SK-N-MC (cell line): Measurements from ENCODE around the gene CPXM2.

ENCODE experiments used
- EZH2 ChIP-seq: fragments of 200-600 bp; sonication (generic); IDR thresholded peaks from one replicate; pipeline ENCODE4 v1.6.1; 2017; ENCODE audit warnings: antibody characterized with exemption
- FOXP2 ChIP-seq: optimal IDR thresholded peaks from 2 replicates; pipeline ENCODE3; 2011; ENCODE audit warnings: mild to moderate bottlenecking, moderate library complexity; ENCODE audit not compliant: insufficient read depth; ENCODE audit errors: extremely low read length, control extremely low read depth
- POLR2AphosphoS5 ChIP-seq: IDR thresholded peaks from 2 replicates; pipeline ENCODE4 v1.6.1; 2012; ENCODE audit warnings: mild to moderate bottlenecking, low read depth, low read length, borderline replicate concordance

DNA sequence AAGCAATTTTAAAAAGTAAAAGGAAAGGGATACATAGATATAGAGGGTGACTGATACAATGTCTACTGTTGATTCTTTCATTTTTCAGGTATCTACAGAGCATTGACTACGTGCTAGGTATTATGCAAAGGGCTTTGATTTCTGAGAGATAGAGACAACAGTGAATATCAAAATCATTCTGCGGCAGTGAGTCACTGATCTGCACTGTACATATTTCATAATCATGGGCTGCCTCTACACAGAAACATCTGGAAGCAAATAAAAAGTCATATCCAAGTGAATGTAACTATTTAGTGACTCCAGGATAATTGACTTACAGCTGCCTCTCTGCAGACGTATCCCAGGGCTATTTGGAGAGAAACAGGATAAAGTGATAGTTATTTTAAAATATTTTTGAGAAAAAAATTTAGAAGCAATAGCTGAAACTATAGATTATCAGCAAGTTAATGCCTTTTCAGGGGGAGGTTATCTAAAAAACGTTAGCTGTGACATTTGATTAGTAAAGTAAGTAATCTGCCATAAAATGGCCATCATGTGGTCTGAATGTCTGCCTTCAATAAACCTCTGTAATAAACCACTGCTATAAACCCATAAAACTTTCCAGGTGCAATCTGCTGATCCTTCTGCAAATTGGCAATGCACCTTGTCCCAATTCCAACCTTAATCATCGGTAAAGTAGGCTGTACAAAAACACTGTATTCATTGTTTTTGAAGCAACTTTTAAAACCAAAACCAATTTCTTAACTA, 43.7 kb downstream of the CPXM2 start:
- TF ChIP-seq EZH2 (no peak), POLR2AphosphoS5 (no peak), FOXP2 (no peak)
